Measurements from ENCODE around the gene FNDC11.

- TF ChIP-seq CTCF (IDR thresholded peaks at IDR 0.05; ENCODE audit: extremely low read depth in 1 of 2, insufficient read depth in 1 of 2, low read depth in 1 of 2, low read length in 2 of 2) (no peak), EZH2 (IDR thresholded peaks at IDR 0.05; ENCODE audit: borderline replicate concordance, low read depth, low read length, severe bottlenecking) (no peak), POLR2A (IDR thresholded peaks at IDR 0.05; ENCODE audit: low read depth, low read length) (no peak), MAX (IDR thresholded peaks at IDR 0.05; ENCODE audit: insufficient read depth, insufficient read length) (no peak)
Measured at GRCh38 chr20:63568986-63569949, 15.3 kb downstream of the FNDC11 start.

Measured in endothelial cell of umbilical vein (primary cell).